NCI-H2196 (cell line): ENCODE measurements around the gene CRISP2.
"Not testable (repeated sequence)": the region's sequence is repeated elsewhere in the genome, so short reads cannot be mapped to it uniquely, and the experiment has no call there.

ENCODE experiments used
- DNase-seq: peaks from one replicate; lab custom pipeline; 2025; ENCODE audit not compliant: unreplicated experiment; lab: John Stamatoyannopoulos, UW

Gene CRISP2

GRCh38 chr6:49713346-49713745 is at the start of gene CRISP2:
TSS of gene CRISP2 (minus strand) at chr6:49713543. CDS start at chr6:49709196, 4,347 bp downstream.
- DNase-seq: no peak

GRCh38 chr6:49744259-49744658 is 30.9 kb upstream of the CRISP2 start, which contains the start of gene CRISP3:
TSS of gene CRISP3 (minus strand) at chr6:49744388. CDS start at chr6:49744367, 21 bp downstream.
- no peak for DNase-seq

- DNase-seq: no peak
Measured at GRCh38 chr6:49743429-49743828, 30.1 kb upstream of the CRISP2 start.

GRCh38 chr6:49739423-49739822 is 26.1 kb upstream of the CRISP2 start:
- DNase-seq: no peak

DNA sequence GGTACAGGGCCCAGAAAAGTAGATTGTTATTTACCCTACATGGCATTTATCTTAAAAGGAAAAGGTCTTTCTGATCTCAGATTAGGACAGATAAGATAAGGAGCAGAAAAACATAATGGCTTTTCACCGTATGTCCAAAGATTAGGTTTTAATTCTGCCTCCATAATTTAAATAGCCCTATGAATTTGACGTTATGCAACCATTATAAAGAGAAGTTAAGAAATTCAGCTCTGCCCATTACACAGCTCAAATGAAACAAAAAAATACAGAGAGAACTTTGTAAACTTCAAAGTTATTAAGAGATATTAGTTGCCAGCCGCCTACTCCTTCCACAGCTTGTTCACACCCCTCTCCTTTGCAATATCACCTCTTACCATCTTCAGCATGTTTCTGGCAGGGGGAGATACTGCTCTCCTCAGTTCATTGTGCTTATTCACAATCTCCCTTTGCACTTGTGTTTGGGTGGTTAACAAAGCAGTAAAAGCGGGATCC is 22.7 kb upstream of the CRISP2 start:
- no peak for DNase-seq

DNA sequence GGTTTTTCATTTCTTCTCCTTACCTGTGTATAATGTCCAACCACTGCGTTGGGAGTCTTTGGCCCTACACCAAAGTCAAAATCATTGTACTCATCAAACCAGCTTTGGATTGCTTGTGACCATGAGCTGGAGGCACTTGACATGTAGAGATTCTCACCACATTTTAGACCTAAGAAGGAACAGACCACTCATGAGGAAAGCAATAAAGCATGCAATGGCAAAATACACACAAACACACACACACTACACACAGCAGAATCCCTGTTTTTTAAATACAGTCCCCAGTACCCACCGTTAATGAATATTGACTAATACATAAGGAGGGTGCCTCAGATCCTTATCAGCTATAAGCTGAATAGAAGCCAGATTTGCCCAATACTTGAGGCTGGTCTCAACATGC is 20.3 kb upstream of the CRISP2 start:
- no peak for DNase-seq

DNA sequence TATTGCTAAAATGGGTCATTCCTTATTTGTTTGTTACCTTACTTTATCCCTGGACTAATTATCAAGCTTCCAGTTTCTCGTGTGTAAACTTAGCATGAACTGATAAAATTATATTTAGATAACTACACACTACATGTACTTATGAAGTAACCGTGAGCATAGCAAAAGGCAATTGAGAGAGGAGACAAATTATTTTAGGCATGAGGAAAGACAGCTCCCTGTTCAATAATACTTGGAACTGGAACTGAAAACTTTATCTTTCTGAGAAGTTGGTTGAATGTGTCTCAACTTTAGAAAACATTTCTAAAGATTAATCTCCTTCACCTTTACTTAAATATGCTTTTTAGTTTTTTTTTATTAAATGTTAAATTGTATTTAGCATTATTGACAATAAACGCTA is 19.4 kb upstream of the CRISP2 start:
- DNase-seq: no peak

DNA sequence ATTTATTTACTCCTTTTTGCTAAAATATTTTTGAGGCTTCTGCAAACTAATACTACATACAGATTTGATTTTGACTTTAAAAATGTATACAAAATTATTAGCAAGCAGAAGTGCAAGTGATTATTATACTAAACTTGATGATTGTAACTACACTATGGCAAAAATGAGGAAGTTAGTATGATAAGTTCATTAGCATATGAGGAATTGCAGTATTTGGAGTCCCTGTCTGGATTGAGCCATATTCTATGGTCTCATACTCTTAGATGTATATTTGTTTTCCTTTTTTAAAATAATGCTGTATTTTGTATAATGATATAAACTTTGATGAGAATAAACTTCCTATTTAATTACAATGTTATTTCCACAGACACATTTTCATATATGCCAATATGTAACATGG is 16.9 kb upstream of the CRISP2 start:
- DNase-seq: no peak

DNA sequence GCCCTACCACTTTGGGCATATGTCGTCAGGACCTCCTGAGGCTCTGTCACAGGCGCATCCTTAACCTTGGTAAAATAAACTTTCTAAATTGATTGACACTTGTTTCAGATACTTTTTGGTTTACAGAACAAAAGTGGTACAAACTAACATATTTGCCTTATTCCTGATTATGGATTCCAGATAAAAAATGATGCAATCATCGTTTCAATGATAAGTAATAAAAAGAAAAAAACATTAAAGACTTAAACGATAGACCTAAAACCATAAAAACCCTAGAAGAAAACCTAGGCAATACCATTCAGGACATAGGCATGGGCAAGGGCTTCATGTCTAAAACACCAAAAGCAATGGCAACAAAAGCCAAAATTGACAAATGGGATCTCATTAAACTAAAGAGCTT is 10.6 kb upstream of the CRISP2 start:
- DNase-seq: not testable (repeated sequence)

- DNase-seq: no peak
Measured at GRCh38 chr6:49721297-49721696, 8.0 kb upstream of the CRISP2 start.

DNA sequence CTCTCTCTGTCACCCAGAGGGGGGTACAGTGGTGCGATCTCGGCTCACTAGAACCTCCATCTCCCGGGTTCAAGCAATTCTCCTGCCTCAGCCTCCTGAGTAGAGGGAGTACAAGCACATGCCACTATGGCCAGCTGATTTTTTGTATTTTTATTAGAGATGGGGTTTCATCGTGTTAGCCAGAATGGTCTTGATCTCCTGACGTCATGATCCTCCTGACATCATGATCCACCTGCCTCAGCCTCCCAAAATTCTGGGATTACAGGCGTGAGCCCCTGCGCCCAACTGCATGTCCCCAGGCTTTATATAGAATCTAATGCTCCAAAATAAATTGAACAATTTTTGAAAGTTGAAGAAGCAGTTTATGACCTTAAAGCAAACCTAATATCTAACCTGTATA is 7.0 kb upstream of the CRISP2 start:
- no peak for DNase-seq

DNA sequence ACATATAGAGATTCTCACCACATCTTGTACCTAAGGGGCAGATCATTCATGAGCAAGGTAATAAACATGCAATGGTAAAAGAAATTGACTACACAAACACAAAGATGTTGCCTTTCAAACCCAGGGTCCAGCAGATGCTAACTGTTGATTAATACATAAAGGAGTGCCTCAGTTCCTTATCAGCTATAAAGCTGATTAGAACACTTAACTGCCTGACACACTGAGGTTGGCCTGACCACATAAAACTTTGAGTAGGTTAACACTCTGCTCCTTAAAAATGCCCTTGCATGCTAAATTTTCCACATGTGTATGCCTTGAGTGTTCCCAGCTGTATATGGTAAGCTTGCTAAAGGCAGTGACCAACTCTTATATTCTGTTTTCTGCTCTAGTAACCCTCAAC is 14.9 kb downstream of the CRISP2 start:
- no peak for DNase-seq

- no peak for DNase-seq
Measured at GRCh38 chr6:49693512-49693911, 19.8 kb downstream of the CRISP2 start.

DNA sequence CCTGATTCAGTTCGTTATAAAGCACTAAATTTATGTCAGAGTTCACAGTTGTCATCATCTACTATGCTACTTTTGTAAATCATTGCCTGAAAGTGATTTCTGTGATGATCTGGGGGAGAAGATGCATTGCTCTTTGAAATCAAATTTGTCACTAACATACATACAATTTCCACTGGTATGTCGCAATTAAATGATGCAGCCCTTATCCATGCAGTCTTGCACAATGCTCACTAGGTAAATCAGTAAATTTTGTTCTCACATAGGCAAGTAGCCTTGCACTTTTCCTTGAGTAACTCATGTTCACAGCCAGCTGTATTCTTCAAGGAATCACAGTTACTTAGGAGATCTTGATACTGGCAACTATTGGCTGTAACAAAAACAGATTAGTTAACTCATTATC is 20.8 kb downstream of the CRISP2 start:
- no peak for DNase-seq

DNA sequence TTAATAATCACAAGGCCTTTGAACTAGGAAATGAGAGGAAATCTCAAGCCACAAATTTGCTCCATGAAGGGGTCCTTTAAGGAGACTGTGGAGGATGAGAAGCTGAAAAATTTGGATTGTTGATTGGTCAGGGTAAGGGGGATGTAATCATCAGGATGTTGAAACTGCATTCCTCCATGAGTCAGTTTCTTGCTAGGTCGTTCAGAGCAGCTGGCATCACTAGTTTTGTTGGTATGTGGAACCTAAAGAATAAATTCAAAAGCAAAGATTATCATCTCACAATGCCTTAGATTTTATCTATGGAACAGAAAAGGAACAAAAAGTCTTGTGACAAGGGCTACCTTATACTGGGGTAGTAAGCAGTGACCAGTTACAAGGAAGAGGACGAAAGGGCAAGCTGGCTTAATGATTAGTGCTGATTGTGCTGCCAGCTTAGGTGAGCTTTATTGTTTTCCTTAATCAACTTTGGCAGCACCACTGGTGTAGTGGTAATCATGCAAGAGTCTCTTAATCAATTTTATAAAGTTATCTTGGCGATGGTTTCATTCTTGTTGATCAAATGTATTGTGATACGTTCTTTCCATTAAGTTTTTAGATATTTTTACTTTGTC is 36.6 kb downstream of the CRISP2 start:
- no peak for DNase-seq

DNA sequence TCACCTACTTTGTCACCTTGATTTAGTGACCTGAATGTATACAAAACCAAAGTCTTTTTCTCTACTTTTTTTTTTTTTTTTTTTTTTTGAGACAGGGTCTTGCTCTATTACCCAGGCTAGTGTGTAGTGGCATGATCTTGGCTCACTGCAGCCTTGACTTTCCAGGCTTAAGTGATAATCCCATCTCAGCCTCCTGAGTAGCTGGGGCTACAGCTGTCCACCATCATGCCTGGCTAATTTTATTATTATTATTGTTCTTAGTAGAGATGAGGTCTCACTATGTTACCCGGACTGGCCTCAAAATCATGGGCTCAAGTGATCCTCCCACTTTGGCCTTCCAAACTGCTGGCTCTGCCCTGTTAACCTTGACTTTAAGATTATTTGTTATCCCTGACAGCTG is 37.5 kb downstream of the CRISP2 start:
- DNase-seq: no peak

GRCh38 chr6:49668083-49668511 is 45.2 kb downstream of the CRISP2 start:
- no peak for DNase-seq

GRCh38 chr6:49666930-49667757 is 46.2 kb downstream of the CRISP2 start:
- no peak for DNase-seq

GRCh38 chr6:49666480-49666879 is 46.9 kb downstream of the CRISP2 start:
- no peak for DNase-seq

GRCh38 chr6:49664817-49665216 is 48.5 kb downstream of the CRISP2 start:
- no peak for DNase-seq

DNA sequence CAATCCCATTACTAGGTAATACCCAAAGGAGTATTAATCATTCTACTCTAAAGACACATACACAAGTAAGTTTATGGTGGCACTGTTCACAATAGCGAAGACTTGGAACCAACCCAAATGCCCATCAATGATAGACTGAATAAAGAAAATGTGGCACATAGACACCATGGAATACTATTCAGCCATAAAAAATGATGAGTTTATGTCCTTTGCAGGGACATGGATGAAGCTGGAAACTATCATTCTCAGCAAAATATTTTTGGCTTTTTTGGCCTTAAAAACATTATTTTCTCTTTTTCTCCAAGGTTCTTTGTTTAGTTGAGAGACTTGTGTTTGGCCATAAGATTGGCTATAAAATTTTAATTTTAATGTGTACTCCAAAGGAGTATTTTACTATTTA is 49.3 kb downstream of the CRISP2 start:
- not testable (repeated sequence) for DNase-seq

DNA sequence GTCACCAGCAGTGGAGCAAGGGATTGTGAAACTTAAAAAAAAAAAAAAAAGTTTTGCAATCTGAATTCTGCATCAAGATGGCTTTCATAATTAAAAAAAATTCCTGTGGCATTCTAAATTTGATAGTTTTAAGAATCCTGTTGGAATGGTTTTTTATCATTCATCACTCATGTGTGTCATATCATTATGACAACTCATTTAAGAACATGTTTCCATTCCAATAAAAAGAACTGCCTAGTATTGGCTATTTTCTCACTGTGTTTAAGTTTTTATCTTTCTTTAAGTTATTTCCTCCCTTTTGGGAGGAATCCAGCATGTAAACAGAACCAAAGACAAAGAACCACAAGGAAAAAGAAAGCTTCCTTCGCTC is 50.5 kb downstream of the CRISP2 start:
- no peak for DNase-seq
